HepG2 (cell line): Measurements from ENCODE around the gene EHD1. TPM values are rescaled to one million over a fixed set of nuclear protein-coding genes. Genes with fewer than 3 reads are reported as not detected.

Experiments used
- BCL3 ChIP-seq: sonication (generic); formaldehyde crosslinking; IDR thresholded peaks from 2 replicates; pipeline ENCODE4 v1.5.1; 2020; ENCODE audit warnings: mild to moderate bottlenecking, missing genetic modification reagents, moderate library complexity
- FOSL2 ChIP-seq: sonication (generic); formaldehyde crosslinking; IDR thresholded peaks from 2 replicates; pipeline ENCODE4 v1.4.0; 2020; ENCODE audit warnings: missing genetic modification reagents
- GATAD1 ChIP-seq: IDR thresholded peaks from 2 replicates; pipeline ENCODE4 v1.6.1; 2016; ENCODE audit warnings: missing genetic modification reagents, missing compliant biosample characterization
- GLMP ChIP-seq: sonication (generic); formaldehyde crosslinking; IDR thresholded peaks from 2 replicates; pipeline ENCODE4 v1.9.0; 2021; ENCODE audit warnings: missing genetic modification reagents, mild to moderate bottlenecking, borderline replicate concordance
- NFKBIZ ChIP-seq: IDR thresholded peaks from 2 replicates; pipeline ENCODE4 v1.6.1; 2018; ENCODE audit warnings: missing genetic modification reagents, missing compliant biosample characterization
- PHF5A ChIP-seq: IDR thresholded peaks from one replicate; pipeline ENCODE4 v1.6.1; 2018; ENCODE audit warnings: low read depth, missing genetic modification reagents; ENCODE audit not compliant: unreplicated experiment
- PITX1 ChIP-seq: sonication (generic); formaldehyde crosslinking; IDR thresholded peaks from 2 replicates; pipeline ENCODE4 v1.5.1; 2020; ENCODE audit warnings: mild to moderate bottlenecking, missing genetic modification reagents
- PREB ChIP-seq: sonication (generic); formaldehyde crosslinking; IDR thresholded peaks from 2 replicates; pipeline ENCODE4 v1.4.0; 2020; ENCODE audit warnings: missing genetic modification reagents
- RBAK ChIP-seq: sonication (generic); formaldehyde crosslinking; IDR thresholded peaks from 2 replicates; pipeline ENCODE4 v1.5.1; 2020; ENCODE audit warnings: mild to moderate bottlenecking, missing genetic modification reagents
- SIX4 ChIP-seq: sonication (generic); formaldehyde crosslinking; IDR thresholded peaks from 2 replicates; pipeline ENCODE4 v1.4.0; 2020; ENCODE audit warnings: missing genetic modification reagents
- TAF1 ChIP-seq: sonication (generic); formaldehyde crosslinking; IDR thresholded peaks from 2 replicates; pipeline ENCODE4 v1.4.0; 2020; ENCODE audit warnings: missing genetic modification reagents
- TBL1XR1 ChIP-seq: fragments of 150-350 bp; IDR thresholded peaks from 2 replicates; pipeline ENCODE4 v1.6.1; 2014; ENCODE audit warnings: borderline replicate concordance, low read length; ENCODE audit not compliant: partially characterized antibody
- TBX3 ChIP-seq: fragments of 450-650 bp; IDR thresholded peaks from 2 replicates; pipeline ENCODE4 v1.6.1; 2017; ENCODE audit warnings: antibody characterized with exemption, mild to moderate bottlenecking, inconsistent platforms, borderline replicate concordance
- TGIF2 ChIP-seq: IDR thresholded peaks from 2 replicates; pipeline ENCODE4 v1.6.1; 2016; ENCODE audit warnings: control low read depth, missing compliant biosample characterization
- YY1 ChIP-seq: IDR thresholded peaks from 2 replicates; pipeline ENCODE4 v1.6.1; 2011; ENCODE audit warnings: low read length, low read depth, moderate library complexity, mild to moderate bottlenecking; ENCODE audit not compliant: insufficient read depth, insufficient replicate concordance
- ZNF350 ChIP-seq: sonication (generic); formaldehyde crosslinking; IDR thresholded peaks from 2 replicates; pipeline ENCODE4 v1.4.0; 2020; ENCODE audit warnings: mild to moderate bottlenecking, low read depth, missing genetic modification reagents, borderline replicate concordance
- ZNF766 ChIP-seq: sonication (generic); formaldehyde crosslinking; IDR thresholded peaks from 2 replicates; pipeline ENCODE4 v1.5.0; 2020; ENCODE audit warnings: missing genetic modification reagents, borderline replicate concordance
- ZNF784 ChIP-seq: sonication (generic); formaldehyde crosslinking; IDR thresholded peaks from 2 replicates; pipeline ENCODE4 v1.5.1; 2020; ENCODE audit warnings: missing genetic modification reagents, mild to moderate bottlenecking, borderline replicate concordance
- polyA plus RNA-seq, 8 experiments: library from polyadenylated mRNA; depleted of rRNA in 3 of 8; stranded (reverse) in 7 of 8; unstranded in 1 of 8; fragments of >200 nt; fragmentation: Illumina TruSeq in 4 of 8; extraction: Trizol in 4 of 8; gene quantifications; 2 replicates each; pipeline versions ENCODE4 v1.2.1 to v1.2.3, GENCODE V29; 2011 to 2016; ENCODE audit warnings: low read depth in 4 of 8, missing spikeins in 1 of 8, mixed read lengths in 1 of 8; ENCODE audit not compliant: insufficient read depth in 1 of 8
- total RNA-seq, 5 experiments: library from RNA; depleted of rRNA; stranded (reverse); fragments of >200 nt; fragmentation: Illumina TruSeq; extraction: Trizol; gene quantifications; 2 replicates each; pipeline ENCODE4 v1.2.3, GENCODE V29; 2016; ENCODE audit warnings: low read depth in 1 of 5
- TF ChIP-seq, protein P1 (sequence below): sonication (generic); formaldehyde crosslinking; IDR thresholded peaks from 2 replicates; pipeline ENCODE4 v1.5.1; 2020; ENCODE audit warnings: missing genetic modification reagents, mild to moderate bottlenecking, borderline replicate concordance
- TF ChIP-seq, protein P2 (sequence below): sonication (generic); formaldehyde crosslinking; IDR thresholded peaks from 2 replicates; pipeline ENCODE4 v1.5.1; 2020; ENCODE audit warnings: mild to moderate bottlenecking, moderate library complexity, missing genetic modification reagents

EHD1 gene
- total and polyA plus RNA-seq, 2 of the 13 experiments (the other 11 are each of a cell fraction or from before 2014, with no cell fraction given), result 23.6 to 26.6 TPM

DNA sequence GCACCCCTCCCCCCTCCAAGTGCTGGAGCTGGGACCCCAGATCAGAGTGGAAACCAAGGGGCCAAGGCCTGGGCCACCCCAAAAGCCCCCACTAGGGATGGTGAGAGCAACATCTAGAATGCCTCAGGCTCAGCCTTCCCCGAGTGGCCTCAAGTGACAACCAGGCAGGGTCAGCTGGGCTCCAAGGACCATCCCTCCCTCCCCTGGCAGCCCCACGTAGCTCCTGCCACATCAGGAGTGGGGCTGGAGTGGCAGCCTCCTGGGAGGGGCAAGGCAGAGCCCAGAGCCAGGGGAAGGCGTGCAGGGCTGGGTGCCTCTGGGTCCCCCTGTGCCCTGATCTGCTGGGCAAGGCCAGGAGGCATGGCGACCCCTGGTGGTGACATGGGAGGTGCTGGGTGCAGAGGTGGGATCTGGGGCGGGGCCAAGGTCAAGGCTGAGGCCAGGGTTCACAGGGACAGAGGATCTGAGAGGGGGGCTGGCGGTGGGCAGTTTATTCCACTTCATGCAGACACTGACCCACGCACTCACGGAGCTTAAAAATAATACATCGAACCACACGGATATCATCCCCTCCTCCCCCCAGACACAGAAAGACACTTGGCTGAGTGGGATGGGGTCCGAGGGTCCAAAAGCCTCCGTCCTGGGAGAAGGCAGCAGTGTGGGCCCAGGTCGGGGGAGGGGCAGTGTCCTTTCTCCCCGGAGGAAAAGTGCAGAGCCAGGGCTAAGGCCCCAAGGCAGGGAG is 15.8 kb upstream of the EHD1 start (continued):
- peak; percentile 72 for TF ChIP-seq GATAD1 (CRISPR knock-in tag)
- peak; percentile 70 for TF ChIP-seq TBL1XR1
- TF ChIP-seq TBX3, result peak; percentile 67; the same call in 1 of the 2 replicates
- no peak for TF ChIP-seq BCL3 (CRISPR knock-in tag)
- TF ChIP-seq NFKBIZ, result peak; percentile 38; the same call in 1 of the 2 replicates
- TF ChIP-seq ZNF784 (CRISPR knock-in tag), result 0 out of 2 replicates have a peak, but pooled peaks have one; percentile 34
- peak; percentile 19 for TF ChIP-seq YY1
- peak; percentile 76 for TF ChIP-seq FOSL2 (CRISPR knock-in tag)
- TF ChIP-seq, protein P1, sequence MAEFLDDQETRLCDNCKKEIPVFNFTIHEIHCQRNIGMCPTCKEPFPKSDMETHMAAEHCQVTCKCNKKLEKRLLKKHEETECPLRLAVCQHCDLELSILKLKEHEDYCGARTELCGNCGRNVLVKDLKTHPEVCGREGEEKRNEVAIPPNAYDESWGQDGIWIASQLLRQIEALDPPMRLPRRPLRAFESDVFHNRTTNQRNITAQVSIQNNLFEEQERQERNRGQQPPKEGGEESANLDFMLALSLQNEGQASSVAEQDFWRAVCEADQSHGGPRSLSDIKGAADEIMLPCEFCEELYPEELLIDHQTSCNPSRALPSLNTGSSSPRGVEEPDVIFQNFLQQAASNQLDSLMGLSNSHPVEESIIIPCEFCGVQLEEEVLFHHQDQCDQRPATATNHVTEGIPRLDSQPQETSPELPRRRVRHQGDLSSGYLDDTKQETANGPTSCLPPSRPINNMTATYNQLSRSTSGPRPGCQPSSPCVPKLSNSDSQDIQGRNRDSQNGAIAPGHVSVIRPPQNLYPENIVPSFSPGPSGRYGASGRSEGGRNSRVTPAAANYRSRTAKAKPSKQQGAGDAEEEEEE, result peak; percentile 95; the same call in 1 of the 2 replicates
- TF ChIP-seq, protein P2, sequence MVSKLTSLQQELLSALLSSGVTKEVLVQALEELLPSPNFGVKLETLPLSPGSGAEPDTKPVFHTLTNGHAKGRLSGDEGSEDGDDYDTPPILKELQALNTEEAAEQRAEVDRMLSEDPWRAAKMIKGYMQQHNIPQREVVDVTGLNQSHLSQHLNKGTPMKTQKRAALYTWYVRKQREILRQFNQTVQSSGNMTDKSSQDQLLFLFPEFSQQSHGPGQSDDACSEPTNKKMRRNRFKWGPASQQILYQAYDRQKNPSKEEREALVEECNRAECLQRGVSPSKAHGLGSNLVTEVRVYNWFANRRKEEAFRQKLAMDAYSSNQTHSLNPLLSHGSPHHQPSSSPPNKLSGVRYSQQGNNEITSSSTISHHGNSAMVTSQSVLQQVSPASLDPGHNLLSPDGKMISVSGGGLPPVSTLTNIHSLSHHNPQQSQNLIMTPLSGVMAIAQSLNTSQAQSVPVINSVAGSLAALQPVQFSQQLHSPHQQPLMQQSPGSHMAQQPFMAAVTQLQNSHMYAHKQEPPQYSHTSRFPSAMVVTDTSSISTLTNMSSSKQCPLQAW, result peak; percentile 82
- peak; percentile 57; the same call in 1 of the 2 replicates for TF ChIP-seq TGIF2 (CRISPR knock-in tag)
- TF ChIP-seq TAF1 (CRISPR knock-in tag), result peak; percentile 29; the same call in 1 of the 2 replicates
- TF ChIP-seq ZNF766 (CRISPR knock-in tag), result peak; percentile 56; the same call in 1 of the 2 replicates
- no peak for TF ChIP-seq GLMP (CRISPR knock-in tag)
- peak; percentile 29; the same call in 1 of the 2 replicates for TF ChIP-seq RBAK
- TF ChIP-seq ZNF350, result peak; percentile 87
- peak; percentile 94 for TF ChIP-seq PHF5A (CRISPR knock-in tag)
- peak; percentile 67; the same call in 1 of the 2 replicates for TF ChIP-seq SIX4
- no peak for TF ChIP-seq PREB (CRISPR knock-in tag)
- TF ChIP-seq PITX1, result peak; percentile 89
